Myometrial cell (primary cell): ENCODE measurements around the gene RPL7A. TPM values are rescaled to one million over a fixed set of nuclear protein-coding genes. Genes with fewer than 3 reads are reported as not detected.

Source experiments
- total RNA-seq: library from RNA; depleted of rRNA; stranded (reverse); fragments of >200 nt; gene quantifications from 2 replicates; pipeline ENCODE4 v1.2.3, GENCODE V29; 2015

The RPL7A gene
- total RNA-seq: 2,802 and 2,926 TPM in 2 replicates

DNA sequence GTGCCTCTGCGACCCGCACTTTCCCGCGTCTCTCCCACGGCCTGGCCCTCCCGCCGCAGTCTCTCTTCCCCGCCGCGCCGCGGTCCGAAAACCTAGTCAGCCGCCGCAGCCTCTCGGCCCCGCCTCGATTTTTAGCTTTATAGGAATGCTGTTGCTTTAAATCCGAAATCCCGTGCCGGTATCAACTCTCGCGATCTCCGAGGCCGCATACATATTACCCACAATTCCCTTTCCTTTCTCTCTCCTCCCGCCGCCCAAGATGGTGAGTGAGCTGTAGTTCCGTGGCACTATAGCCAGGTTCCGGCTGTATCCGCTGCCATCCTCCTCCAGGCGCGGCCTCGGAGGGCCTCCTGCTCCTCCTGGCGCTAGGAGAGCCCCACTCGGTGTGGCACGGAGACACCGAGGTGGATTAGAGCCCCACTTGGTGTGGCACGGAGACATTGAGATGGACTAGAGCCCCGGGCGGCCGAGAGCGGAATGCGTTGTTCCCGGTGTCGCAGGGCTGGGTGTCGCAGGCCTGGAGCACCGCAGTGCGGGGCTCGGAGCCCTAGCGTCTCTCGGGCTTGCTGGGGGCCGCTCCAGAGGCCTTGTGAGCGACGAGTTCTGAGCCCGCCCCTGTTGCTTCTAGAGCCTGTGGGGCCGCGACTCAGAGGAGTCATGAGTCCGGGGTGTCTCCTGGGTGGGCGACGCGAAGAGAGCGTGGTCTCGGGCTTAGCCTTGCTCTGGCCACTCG is at the start of gene RPL7A, which contains the start of gene MED22:
Gene RPL7A, plus strand, starts transcription at position 234 of the 733 bp plus-strand sequence. Its CDS starts 26 bp downstream, at position 260.
Gene MED22, minus strand, starts transcription at position 147 of the 733 bp plus-strand sequence. CDS start 1,469 bp downstream, outside the sequence.

DNA sequence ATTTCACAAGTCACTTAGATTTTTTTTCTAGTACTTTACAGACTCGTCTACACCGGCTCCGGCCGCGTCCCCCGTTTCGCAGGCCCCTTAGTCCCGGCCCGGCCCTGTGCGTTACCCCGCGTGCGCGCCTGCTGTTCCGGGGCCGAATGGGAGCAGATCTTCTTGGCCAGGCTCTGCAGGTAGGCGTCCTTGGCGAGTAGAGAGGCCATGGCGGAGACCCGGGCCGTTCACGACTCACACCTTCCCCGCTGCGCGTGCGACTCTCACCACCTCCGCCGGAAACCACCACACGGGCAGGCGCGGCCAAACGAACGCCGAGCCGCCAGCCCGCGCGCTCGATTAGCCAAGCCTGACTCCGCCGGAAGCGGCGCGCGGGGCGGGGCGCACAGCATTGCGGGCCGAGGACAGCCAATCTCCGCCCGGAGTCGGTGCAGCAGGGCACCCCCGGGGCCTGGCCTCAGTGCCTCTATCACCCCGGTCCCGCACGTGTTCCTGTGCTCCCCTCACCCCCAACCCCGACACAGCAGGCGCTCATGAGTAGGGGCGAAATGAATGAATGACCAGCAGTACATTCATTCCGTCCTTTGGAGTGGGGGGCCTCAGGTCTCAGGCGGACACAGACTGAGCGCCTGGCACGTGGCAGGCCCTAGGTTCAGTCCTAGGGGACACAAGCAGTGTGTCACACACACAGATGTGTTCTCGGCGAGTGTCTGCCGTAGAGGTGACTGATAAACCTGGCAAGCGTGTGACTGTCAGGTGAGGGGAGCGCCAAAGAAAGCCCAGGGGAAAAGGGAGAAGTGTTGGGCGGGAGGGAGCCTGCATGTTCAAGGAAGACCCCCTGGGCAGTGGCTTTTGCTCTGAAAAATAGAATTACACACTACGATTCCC is 11.8 kb upstream of the RPL7A start, which contains the start of gene SURF6:
Gene SURF6, minus strand, starts transcription at position 265 of the 888 bp plus-strand sequence. Its CDS starts 56 bp downstream, at position 209.

DNA sequence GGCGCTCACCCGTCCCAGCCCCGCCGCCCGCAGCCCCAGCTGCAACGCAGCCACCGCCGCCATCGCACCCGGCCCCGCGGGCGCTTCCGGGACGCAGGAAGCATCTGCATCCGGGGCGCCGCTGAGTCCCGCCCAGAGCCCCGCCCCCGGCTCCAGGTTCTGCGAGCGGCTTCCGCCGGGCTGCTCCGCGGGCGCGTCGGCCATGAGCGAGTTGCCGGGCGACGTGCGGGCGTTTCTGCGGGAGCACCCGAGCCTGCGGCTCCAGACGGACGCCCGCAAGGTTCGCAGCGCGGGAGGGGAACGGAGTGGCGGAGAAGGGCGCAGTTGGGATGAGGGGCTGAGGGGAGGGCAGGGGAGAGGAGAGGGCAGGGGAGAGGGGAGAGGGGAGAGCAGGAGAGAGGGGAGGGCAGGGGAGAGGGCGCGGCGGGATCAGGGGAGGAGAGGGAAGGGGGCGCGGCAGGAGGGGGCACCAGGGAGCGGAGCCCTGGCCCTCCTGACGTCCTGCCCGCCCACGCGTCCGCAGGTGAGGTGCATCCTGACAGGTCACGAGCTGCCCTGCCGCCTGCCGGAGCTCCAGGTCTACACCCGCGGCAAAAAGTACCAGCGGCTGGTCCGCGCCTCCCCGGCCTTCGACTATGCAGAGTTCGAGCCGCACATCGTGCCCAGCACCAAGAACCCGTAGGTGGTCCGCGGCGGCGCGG is 8.5 kb downstream of the RPL7A start, which contains the start of the genes SURF1 and SURF2:
Gene SURF1, minus strand, starts transcription at position 97 of the 701 bp plus-strand sequence. Its CDS starts 34 bp downstream, at position 63.
Gene SURF2, plus strand, starts transcription at position 160 of the 701 bp plus-strand sequence. Its CDS starts 43 bp downstream, at position 203.

DNA sequence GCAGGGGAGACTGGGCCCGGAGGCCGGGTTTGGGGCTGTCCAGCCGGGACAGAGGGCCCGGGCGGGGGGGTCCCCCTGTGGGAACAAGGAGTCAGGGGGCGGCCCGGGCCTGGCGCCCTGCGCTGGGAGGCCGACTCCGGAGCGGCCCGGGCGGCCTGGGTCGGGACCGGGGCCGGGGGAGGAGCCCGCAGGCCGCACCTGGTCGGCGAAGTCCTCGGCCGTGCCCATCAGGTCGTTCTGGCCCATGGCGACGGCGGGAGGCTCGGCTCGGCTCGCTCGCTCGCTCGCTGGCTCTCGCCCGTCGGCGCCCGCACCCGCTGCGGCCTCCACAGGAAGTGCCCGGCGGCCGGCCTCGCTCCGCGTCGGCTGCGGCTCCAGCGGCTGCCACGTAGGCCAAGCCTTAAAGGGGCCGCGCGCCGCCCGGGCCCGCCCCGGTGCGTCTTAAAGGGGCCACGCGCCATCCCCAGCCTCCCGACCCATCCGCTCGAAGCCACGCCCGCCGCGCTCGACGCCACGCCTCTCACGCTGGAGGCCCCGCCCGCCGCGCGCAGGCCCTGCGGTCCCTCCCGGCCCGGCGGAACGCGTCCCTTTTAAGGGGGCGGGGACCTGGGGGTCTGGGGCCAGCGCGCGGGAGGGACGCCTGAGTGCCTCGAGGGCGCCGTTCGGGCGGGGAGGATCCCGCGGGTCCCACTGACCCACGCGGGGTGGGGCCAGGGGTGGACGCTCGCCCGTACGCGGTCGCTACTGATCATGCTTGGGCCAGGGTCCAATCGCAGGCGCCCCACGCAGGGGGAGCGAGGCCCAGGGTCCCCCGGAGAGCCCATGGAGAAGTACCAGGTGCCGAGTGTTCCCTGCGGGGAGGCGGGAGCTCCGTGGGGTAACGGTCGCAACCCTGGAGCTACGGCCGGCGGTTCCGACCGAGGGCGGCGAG is 28.0 kb downstream of the RPL7A start, which contains the start of the genes STKLD1 and SURF4:
Gene STKLD1, plus strand, starts transcription at position 643 of the 931 bp plus-strand sequence. Its CDS starts 108 bp downstream, at position 751.
Gene SURF4, minus strand, starts transcription at position 337 of the 931 bp plus-strand sequence. Its CDS starts 91 bp downstream, at position 246.

Other genes starting within 250 kb of the RPL7A start
- 16.1 and 18.4 TPM in 2 replicates for gene RALGDS, start 227.0 kb upstream of the RPL7A start, total RNA-seq
- 9.5 and 16.7 TPM in 2 replicates for gene GBGT1, start 184.3 kb upstream of the RPL7A start, total RNA-seq
- not detected in 2 replicates for gene OBP2B, start 139.0 kb upstream of the RPL7A start, total RNA-seq
- gene ABO, start 73.0 kb upstream of the RPL7A start, total RNA-seq: not detected in 2 replicates
- gene SURF6, start 12.0 kb upstream of the RPL7A start, total RNA-seq: 4.0 and 16.5 TPM in 2 replicates
- 13.6 and 17.0 TPM in 2 replicates for gene MED22, start 87 bp upstream of the RPL7A start, total RNA-seq
- 30.8 and 52.1 TPM in 2 replicates for gene SURF1, start 8.3 kb downstream of the RPL7A start, total RNA-seq
- gene SURF2, start 8.3 kb downstream of the RPL7A start, total RNA-seq: 5.5 and 9.4 TPM in 2 replicates
- gene SURF4, start 27.8 kb downstream of the RPL7A start, total RNA-seq: 526 and 554 TPM in 2 replicates
- 0.18 and 1.7 TPM in 2 replicates for gene STKLD1, start 28.1 kb downstream of the RPL7A start, total RNA-seq
- gene REXO4, start 69.8 kb downstream of the RPL7A start, total RNA-seq: 14.1 and 20.6 TPM in 2 replicates
- 0.86 and 0.89 TPM in 2 replicates for gene ADAMTS13, start 74.1 kb downstream of the RPL7A start, total RNA-seq
- 4.1 and 6.9 TPM in 2 replicates for gene CACFD1, start 111.8 kb downstream of the RPL7A start, total RNA-seq
- 32.6 and 33.8 TPM in 2 replicates for gene SLC2A6, start 130.9 kb downstream of the RPL7A start, total RNA-seq
- not detected in 2 replicates for gene MYMK, start 176.7 kb downstream of the RPL7A start, total RNA-seq
- gene ADAMTSL2, start 186.5 kb downstream of the RPL7A start, total RNA-seq: not detected in 2 replicates